Epithelial cell of esophagus (primary cell): ENCODE results near the gene IVL.
A peak's percentile ranks its signal among the peaks of the same experiment; 100 is the strongest.

Experiments
- DNase-seq: peaks from one replicate; pipeline ENCODE4 v3.0.0; 2010; ENCODE audit warnings: low read depth
- H3K4me3 ChIP-seq: 2 replicates; pipeline ENCODE4 v1.5.1; 2011; ENCODE audit warnings: mild to moderate bottlenecking, low read length, control low read depth
- TF ChIP-seq, protein P1 (sequence below): IDR thresholded peaks from 2 replicates; pipeline ENCODE4 v1.5.1; 2011; ENCODE audit warnings: low read depth, mild to moderate bottlenecking, low read length, control low read depth, inconsistent platforms; ENCODE audit not compliant: insufficient read depth; ENCODE audit errors: missing control alignments

Gene IVL

DNA sequence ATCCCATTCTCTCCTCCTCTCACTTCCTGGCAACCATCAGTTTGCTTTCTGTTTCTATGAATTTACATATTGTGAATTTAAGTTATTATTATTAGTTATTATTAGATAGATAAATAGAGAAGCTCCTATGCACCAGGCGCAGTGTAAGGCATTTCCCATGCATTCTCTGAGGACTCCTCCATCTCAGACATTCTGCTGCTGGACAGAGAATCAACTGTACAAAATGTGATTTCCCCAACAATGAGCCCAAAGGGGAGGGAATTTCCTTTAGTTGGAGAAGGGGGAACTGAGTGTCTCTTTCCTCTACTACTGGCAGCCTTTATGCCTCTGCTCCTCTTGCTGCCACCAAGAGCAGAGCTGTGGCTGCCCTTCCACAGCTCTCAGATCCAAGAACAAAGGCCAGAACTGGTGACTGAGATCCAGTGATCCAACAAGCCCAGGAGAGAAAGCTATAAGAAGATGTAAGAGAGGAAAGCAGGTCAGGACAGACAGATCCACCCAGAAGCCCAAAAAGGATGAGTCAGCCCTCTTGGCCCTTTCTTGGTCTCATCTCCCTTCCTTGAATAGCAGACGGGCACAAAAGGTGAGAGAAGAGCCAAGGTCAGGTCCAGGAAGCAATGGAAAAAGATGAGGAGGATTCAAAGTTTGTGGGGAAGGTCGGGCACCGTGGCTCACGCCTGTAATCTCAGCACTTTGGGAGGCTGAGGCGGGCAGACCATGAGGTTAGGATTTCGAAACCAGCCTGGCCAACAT lies 3.5 kb upstream of the IVL start:
- TF ChIP-seq, protein P1, sequence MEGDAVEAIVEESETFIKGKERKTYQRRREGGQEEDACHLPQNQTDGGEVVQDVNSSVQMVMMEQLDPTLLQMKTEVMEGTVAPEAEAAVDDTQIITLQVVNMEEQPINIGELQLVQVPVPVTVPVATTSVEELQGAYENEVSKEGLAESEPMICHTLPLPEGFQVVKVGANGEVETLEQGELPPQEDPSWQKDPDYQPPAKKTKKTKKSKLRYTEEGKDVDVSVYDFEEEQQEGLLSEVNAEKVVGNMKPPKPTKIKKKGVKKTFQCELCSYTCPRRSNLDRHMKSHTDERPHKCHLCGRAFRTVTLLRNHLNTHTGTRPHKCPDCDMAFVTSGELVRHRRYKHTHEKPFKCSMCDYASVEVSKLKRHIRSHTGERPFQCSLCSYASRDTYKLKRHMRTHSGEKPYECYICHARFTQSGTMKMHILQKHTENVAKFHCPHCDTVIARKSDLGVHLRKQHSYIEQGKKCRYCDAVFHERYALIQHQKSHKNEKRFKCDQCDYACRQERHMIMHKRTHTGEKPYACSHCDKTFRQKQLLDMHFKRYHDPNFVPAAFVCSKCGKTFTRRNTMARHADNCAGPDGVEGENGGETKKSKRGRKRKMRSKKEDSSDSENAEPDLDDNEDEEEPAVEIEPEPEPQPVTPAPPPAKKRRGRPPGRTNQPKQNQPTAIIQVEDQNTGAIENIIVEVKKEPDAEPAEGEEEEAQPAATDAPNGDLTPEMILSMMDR: no peak
- peak; percentile 48 for DNase-seq
- no peak overlapping the region for H3K4me3 ChIP-seq

DNA sequence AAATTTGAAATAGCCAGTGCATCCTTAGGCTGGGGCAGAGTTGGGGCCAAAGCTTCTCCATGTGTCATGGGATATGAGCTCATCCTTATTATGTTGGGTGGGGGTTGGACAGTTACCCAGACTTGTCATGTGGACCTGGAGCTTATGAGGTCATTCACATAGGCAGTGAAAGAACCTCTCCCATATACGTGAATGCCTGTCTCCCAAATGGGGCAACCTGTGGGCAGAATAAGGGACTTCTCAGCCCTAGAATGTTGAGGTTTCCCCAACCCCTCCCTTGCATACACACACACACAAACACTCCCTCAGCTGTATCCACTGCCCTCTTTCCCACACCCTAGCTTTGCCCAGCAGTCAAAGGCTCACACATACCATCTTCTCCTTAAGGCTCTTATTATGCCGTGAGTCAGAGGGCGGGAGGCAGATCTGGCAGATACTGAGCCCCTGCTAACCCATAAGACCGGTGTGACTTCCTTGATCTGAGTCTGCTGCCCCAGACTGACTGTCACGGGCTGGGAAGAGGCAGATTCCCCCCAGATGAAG lies 2.3 kb upstream of the IVL start:
- no peak overlapping the region for H3K4me3 ChIP-seq
- TF ChIP-seq, protein P1: no peak
- DNase-seq: peak; percentile 99

DNA sequence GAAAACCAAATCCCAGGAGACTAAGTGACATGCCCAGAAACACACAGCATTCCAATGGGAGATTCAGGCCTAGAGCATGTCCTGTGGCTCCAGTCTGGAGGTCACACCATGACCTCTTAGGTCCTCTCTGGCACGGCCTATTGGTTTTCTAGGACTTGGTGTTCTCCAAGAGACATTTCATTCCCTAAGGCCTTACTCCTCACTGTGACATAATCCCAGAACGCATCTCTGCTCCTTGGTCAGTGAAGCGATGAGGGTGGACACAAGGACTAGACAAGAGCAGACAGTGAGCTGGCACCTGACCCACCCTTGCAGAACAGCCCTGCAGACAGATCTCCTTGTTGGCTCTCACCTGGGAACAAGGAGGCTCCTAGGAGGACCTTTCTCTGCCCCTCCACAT lies 860 bp downstream of the IVL start:
- DNase-seq: no peak
- H3K4me3 ChIP-seq: peak overlapping the region; percentile 20
- TF ChIP-seq, protein P1: no peak

DNA sequence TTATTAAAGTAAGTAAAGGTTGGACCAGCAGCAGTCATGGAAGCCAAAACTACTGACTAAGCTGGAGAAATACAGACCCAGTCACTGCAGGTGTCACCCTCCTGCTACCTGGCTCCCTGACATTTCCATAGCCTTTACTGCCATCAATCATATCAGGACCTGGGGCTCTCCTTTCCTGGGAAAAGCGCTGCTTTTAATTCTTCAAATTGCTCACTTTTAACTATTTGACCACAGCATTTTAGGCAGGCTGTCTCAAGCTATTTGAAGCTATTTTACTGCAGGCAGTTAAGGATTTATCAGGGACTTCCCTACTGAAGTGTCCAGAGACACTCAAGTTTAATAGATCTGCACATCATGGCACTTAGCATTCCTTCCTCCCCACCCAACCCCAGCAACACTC lies 4.1 kb downstream of the IVL start:
- TF ChIP-seq, protein P1: no peak
- no peak overlapping the region for H3K4me3 ChIP-seq
- DNase-seq: no peak

DNA sequence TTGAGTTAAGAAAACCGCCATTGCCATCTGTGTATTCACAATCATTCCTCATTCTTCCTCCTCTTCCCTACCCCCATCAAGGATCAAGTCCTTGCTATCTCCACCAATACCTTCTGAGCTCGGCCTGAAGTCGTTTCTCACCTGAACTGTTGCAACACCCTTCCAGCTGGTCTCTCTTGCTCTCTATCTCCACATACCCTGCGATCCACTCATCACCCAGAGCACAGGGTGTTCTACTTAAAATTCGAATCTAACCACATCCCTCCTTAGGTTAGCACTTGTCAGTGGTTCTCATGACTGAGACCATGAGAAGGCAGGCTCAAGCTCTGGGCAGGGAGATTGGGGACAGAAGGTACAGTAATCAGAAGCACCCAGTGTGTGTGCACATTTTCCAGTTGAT lies 4.6 kb downstream of the IVL start:
- H3K4me3 ChIP-seq: no peak overlapping the region
- peak; percentile 59 for DNase-seq
- TF ChIP-seq, protein P1: no peak

DNA sequence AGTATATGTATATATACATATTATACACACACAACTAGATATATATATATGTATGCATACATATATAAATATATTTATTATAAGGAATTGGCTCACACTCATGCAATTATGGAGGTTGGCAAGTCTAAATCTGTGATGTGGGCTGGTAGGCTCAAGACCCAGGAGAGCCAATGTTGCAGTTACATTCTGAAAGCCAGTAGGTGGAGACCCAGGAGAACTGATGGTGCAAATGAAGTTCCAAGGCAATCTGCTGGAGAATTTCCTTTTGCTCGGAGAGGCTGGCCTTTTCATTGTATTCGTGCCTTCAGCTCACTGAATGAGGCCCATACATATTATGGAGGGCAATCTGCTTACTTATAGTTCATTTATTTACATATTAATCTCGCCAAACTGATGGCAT lies 9.4 kb downstream of the IVL start:
- no peak overlapping the region for H3K4me3 ChIP-seq
- TF ChIP-seq, protein P1: peak; percentile 89
- peak; percentile 80 for DNase-seq

DNA sequence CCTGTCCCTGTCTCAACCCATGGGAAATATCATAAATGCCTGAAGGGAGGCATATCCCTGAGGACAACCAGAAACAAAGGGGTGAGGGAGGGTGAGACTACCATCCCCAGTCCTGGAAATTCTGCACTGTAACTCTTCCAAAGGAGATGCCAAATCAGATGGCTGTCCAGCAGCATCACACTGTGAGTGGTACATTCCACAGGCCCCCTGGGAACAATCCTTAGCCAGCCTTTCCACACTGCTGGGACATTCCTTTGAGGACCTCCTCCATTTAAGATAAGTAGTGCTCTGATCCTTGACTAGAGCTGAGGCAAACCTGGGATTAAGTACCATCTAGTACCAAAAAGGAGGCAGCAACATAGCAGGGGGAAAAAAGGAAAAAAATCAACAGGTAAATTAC lies 10.7 kb downstream of the IVL start:
- H3K4me3 ChIP-seq: no peak overlapping the region
- no peak for DNase-seq
- TF ChIP-seq, protein P1: no peak
